Fibroblast of villous mesenchyme (primary cell): ENCODE measurements around the gene PIGZ. TPM values are rescaled to one million over a fixed set of nuclear protein-coding genes. Genes with fewer than 3 reads are reported as not detected.

Experiments used
- DNase-seq: peaks from one replicate; pipeline ENCODE4 v3.0.0-alpha.2; 2010; ENCODE audit warnings: low read depth
- H3K4me3 ChIP-seq: 2 replicates; pipeline ENCODE4 v1.5.1; 2011; ENCODE audit warnings: low read depth, mild to moderate bottlenecking, low read length
- total RNA-seq: library from RNA; depleted of rRNA; stranded (reverse); fragments of >200 nt; gene quantifications from 2 replicates; pipeline ENCODE4 v1.2.3, GENCODE V29; 2012
- TF ChIP-seq, protein P1 (sequence below): IDR thresholded peaks from 2 replicates; pipeline ENCODE4 v1.5.1; 2012; ENCODE audit warnings: low read depth, mild to moderate bottlenecking, low read length; ENCODE audit not compliant: insufficient read depth

PIGZ gene
- total RNA-seq, 1 donor: 1.7 TPM

DNA sequence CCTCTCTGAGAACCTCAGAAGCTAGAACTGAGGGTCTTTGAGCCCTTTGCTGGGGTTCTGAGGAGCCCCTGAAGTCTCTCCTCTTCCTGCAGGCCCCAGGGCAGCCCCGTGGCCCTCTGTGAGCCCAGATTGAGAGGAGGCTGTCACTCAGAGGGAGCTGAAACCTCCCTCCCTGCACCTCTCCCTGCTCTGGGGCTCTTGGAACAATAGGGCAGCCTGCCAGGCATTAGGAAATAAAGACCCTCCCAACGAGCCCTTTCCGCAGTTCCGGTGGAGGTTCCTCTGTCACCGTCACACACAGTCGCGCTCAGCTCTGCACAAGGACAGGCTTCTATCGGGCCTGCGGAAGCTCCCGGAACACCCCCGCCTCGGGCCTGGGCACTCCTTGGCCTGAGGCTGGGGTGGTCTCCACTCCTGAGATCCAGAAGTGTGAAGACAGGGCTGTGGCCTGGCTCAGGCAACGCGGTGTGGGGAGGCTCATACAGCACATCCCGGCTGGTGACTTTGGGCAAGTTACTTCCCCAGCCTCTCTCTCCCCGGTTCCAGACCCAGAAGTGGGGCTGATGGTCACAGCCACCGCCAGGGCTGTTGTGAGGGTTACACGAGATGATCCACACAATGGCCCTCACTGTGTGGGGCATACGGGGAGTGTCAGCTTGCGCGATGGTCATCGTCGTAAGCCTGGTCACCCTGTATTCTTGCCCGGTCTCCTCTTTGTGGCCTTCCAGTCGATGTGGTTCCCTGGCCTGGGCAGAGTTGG is 43.3 kb upstream of the PIGZ start:
- H3K4me3 ChIP-seq: no peak overlapping the region
- TF ChIP-seq, protein P1, sequence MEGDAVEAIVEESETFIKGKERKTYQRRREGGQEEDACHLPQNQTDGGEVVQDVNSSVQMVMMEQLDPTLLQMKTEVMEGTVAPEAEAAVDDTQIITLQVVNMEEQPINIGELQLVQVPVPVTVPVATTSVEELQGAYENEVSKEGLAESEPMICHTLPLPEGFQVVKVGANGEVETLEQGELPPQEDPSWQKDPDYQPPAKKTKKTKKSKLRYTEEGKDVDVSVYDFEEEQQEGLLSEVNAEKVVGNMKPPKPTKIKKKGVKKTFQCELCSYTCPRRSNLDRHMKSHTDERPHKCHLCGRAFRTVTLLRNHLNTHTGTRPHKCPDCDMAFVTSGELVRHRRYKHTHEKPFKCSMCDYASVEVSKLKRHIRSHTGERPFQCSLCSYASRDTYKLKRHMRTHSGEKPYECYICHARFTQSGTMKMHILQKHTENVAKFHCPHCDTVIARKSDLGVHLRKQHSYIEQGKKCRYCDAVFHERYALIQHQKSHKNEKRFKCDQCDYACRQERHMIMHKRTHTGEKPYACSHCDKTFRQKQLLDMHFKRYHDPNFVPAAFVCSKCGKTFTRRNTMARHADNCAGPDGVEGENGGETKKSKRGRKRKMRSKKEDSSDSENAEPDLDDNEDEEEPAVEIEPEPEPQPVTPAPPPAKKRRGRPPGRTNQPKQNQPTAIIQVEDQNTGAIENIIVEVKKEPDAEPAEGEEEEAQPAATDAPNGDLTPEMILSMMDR: no peak

DNA sequence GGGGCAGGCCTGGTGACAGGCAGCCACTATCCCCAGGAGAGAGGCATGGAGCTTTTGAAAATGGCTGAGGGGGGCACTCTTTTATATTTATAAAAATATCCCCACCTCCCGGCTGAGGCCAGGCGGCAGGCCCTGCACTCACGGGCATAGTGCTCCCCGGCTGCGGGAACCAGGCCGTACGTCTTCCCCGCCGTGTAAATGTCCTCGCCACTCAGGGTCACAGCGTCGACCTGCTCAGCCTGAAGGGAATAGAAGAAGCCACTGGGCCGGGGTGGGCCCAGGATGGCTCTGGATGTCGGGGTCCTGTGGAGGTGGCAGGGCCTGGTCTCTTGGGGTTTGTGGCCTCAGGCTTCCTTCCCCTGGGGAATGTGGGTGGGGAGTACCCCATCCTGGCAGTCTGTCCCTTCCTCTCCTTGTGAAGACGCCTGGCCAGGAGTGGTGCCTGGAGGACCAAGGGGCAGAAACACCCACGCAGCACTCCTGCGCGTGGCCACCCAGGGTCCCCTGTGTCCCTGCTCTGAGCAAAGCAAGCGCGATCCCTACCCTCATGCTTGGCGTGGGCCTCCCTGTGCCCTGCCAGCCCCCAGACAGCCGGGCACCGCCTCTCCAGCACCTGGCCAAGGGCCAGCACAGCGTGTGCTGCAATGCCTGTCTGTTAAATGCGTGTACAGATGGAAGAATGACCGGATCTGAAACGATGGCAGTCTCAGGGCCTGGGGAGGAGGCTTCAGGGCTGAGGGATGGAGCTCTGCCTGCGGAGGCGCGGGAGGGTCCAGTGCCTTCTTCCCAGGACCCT is 42.1 kb upstream of the PIGZ start:
- DNase-seq: no peak
- TF ChIP-seq, protein P1: no peak
- H3K4me3 ChIP-seq: no peak overlapping the region

More for the DNA sequence above, 43.3 kb upstream of the PIGZ start:
- no peak for DNase-seq

DNA sequence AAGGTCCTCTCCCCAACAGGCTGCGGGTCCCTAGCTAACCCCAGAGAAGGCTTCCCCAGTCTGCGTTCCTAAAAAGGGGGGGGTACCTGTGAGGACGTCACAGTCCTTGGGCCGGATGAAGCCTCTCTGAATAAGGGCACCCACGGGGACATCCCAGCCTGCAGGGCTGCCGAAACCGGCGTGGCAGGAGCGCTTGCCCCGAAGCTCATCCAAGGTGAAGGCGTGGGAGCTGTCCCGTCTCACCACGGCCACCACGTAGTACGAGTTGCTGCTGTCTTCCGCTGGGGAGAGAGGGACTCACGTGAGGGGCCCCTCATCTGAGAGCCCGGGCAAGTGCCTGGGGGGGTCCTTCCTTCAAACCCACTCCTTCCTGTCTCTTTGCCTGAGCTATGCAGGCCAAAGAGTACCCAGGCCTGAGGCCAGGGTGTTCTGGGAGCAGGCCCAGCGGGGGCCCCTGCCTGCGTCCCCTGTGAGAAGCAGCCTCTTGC is 40.9 kb upstream of the PIGZ start:
- DNase-seq: no peak
- TF ChIP-seq, protein P1: no peak
- no peak overlapping the region for H3K4me3 ChIP-seq

DNA sequence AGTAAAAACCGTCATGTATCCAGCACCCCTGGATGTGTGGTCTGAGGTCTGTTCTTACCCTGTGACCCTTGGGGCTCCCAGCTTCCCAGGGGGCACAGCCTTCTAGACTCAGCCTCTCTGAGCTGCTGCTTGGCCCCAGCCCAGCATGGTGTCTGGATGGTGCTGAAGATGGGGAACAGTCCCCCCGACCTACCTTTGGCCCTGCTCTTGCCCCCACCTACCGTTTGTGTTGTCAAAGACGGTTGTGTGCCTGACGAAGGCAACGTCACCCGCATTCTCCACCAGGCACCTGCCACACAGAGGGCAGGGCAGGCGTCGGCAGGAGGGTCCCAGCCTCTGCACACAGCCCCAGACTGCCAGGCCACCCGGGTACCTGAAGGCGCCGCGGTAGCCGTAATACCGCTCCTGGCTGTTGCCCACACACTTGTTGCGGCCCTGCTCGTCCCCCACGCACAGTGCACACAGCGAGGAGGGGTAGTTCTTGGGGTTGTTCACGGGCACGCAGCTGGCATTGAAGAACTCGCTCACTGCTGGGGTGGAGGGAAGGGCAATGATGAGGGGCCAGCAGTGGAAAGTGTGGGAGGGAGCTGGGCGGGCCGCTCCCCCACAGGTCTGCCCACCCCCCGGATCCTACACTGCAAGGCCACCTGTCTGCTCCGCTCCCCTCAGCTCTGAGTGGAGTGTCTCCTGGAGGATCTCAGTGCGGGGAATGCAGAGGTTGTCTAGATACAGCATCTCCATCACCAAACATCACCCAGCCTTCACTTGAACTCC is 40.0 kb upstream of the PIGZ start:
- TF ChIP-seq, protein P1: no peak
- no peak overlapping the region for H3K4me3 ChIP-seq
- DNase-seq: no peak

DNA sequence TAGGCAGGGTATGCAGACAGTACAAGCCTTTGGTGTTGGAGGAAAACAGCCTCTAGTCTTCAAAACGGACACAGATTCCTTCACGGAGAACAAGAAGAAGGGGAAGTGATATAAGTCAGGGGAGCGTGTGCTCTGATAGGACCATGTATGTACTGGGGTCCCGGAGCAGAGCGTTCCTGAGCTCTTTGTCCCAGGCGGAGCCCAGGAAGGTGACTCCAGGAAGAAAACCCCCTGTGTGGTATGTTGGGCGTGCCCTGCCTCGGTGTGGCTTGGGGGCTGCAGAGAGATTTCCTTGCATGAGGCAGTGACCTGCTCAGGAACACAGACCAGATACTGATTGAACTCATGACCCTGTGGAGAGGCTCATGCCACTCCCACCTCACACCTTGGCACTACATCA is 39.3 kb upstream of the PIGZ start:
- H3K4me3 ChIP-seq: no peak overlapping the region
- no peak for DNase-seq
- TF ChIP-seq, protein P1: no peak

DNA sequence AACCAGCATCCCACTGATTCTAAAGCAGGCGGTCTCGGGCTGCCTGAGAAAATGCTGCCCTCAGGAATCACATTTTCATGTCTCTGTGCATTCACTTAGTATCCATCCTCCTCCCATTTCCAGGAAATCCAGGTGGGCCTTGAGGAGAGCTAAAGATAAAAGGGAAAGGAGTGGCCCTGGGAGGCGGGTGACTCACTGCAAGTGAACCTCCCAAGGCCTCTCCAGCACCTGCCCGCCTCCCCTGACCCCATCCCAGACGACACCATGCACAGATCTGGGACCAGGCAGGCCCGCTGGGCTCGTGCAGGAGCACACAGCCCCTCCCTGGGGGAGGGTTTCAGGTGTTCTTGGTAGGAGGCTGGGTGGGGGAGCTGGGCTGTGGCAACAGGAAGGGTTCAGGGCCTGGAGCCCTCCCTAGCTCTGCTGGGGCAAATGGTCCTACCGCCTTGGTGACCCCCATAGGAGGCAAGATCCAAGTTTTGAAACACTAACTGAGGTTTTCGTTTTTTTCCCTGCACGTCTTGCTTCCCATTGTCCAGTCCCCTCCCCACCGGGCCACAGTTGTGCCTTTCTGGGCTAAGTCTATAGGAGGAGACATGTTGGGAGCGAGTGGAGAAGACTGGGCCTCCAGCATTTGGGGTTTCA is 38.8 kb upstream of the PIGZ start:
- DNase-seq: no peak
- TF ChIP-seq, protein P1: no peak
- no peak overlapping the region for H3K4me3 ChIP-seq
